GM12865 (cell line): Measurements from ENCODE around the gene SPACA4.

Source experiments
- DNase-seq: peaks from one replicate; pipeline ENCODE4 v3.0.0; 2010; ENCODE audit warnings: low read depth
- H3K4me3 ChIP-seq: 2 replicates; pipeline ENCODE4 v1.5.1; 2011; ENCODE audit warnings: mild to moderate bottlenecking, low read depth, low read length, control low read depth
- TF ChIP-seq, protein P1 (sequence below): IDR thresholded peaks from 2 replicates; pipeline ENCODE4 v1.5.1; 2011; ENCODE audit warnings: low read length, control low read depth, low read depth, inconsistent platforms; ENCODE audit not compliant: insufficient read depth; ENCODE audit errors: missing control alignments

SPACA4 gene

DNA sequence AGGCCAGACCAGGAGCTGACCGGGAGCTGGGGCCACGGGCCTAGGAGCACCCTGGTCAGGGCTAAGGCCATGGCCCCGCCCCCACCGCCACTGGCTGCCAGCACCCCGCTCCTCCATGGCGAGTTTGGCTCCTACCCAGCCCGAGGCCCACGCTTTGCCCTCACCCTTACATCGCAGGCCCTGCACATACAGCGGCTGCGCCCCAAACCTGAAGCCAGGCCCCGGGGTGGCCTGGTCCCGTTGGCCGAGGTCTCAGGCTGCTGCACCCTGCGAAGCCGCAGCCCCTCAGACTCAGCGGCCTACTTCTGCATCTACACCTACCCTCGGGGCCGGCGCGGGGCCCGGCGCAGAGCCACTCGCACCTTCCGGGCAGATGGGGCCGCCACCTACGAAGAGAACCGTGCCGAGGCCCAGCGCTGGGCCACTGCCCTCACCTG is 19.4 kb downstream of the SPACA4 start:
- TF ChIP-seq, protein P1, sequence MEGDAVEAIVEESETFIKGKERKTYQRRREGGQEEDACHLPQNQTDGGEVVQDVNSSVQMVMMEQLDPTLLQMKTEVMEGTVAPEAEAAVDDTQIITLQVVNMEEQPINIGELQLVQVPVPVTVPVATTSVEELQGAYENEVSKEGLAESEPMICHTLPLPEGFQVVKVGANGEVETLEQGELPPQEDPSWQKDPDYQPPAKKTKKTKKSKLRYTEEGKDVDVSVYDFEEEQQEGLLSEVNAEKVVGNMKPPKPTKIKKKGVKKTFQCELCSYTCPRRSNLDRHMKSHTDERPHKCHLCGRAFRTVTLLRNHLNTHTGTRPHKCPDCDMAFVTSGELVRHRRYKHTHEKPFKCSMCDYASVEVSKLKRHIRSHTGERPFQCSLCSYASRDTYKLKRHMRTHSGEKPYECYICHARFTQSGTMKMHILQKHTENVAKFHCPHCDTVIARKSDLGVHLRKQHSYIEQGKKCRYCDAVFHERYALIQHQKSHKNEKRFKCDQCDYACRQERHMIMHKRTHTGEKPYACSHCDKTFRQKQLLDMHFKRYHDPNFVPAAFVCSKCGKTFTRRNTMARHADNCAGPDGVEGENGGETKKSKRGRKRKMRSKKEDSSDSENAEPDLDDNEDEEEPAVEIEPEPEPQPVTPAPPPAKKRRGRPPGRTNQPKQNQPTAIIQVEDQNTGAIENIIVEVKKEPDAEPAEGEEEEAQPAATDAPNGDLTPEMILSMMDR = no peak
- no peak for DNase-seq

DNA sequence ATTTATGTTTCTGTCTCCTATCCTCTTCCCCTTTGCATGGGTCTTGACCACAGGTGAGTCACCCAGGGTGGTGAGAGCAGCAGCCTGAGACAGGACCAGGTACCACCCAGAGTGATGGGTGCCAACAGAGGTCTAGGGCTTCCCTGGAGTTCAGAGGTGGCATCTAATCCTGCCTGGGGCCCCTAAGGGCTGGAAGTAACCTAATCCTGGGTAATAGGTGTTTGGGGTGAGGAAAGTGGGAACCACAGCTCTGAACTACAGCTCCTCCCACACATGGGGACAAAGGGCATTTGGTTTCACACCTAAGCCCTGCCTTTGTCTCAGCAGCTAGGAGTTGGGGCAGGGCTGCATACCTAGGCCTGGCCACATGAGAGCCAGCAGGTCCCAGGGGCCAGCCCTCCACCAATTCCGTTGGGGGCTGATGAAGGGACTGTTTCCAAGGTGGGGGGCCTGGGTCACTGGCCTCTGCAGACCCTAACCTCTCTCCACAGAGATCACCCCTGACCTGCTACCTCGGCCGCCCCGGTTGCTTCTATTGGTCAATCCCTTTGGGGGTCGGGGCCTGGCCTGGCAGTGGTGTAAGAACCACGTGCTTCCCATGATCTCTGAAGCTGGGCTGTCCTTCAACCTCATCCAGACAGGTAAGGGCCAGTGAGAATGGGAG is 20.8 kb downstream of the SPACA4 start:
- no peak for DNase-seq
- H3K4me3 ChIP-seq = no peak overlapping the region
- TF ChIP-seq, protein P1 = no peak

More for the DNA sequence above, 19.4 kb downstream of the SPACA4 start:
- no peak overlapping the region for H3K4me3 ChIP-seq

DNA sequence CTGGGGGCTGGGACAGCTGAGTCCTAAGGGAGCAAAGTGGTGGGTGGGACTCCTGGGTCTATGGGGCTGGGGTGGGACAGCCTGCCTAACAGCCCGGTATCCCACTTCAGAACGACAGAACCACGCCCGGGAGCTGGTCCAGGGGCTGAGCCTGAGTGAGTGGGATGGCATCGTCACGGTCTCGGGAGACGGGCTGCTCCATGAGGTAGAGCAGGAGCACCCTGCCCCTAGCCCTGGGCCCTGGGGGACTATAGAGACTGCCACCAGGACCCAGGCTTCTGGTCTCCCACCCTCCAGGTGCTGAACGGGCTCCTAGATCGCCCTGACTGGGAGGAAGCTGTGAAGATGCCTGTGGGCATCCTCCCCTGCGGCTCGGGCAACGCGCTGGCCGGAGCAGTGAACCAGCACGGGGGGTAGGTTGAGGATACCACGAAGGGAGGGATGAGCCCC is 21.3 kb downstream of the SPACA4 start:
- DNase-seq = no peak
- no peak overlapping the region for H3K4me3 ChIP-seq
- TF ChIP-seq, protein P1 = no peak

DNA sequence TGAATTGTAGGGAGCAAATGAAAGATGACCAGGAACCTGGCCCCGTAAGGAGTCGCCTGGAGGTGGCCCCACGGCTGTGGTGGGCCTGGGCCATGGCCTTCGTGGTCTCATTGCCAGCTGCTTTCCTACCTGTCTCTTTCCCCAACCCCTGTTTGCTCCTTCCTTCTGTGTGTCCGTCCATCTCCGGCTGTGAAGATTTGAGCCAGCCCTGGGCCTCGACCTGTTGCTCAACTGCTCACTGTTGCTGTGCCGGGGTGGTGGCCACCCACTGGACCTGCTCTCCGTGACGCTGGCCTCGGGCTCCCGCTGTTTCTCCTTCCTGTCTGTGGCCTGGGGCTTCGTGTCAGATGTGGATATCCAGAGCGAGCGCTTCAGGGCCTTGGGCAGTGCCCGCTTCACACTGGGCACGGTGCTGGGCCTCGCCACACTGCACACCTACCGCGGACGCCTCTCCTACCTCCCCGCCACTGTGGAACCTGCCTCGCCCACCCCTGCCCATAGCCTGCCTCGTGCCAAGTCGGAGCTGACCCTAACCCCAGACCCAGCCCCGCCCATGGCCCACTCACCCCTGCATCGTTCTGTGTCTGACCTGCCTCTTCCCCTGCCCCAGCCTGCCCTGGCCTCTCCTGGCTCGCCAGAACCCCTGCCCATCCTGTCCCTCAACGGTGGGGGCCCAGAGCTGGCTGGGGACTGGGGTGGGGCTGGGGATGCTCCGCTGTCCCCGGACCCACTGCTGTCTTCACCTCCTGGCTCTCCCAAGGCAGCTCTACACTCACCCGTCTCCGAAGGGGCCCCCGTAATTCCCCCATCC is 22.1 kb downstream of the SPACA4 start:
- TF ChIP-seq, protein P1 = no peak
- no peak overlapping the region for H3K4me3 ChIP-seq
- DNase-seq = no peak

DNA sequence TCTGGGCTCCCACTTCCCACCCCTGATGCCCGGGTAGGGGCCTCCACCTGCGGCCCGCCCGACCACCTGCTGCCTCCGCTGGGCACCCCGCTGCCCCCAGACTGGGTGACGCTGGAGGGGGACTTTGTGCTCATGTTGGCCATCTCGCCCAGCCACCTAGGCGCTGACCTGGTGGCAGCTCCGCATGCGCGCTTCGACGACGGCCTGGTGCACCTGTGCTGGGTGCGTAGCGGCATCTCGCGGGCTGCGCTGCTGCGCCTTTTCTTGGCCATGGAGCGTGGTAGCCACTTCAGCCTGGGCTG is 22.7 kb downstream of the SPACA4 start:
- TF ChIP-seq, protein P1 = no peak
- no peak for DNase-seq
- no peak overlapping the region for H3K4me3 ChIP-seq

DNA sequence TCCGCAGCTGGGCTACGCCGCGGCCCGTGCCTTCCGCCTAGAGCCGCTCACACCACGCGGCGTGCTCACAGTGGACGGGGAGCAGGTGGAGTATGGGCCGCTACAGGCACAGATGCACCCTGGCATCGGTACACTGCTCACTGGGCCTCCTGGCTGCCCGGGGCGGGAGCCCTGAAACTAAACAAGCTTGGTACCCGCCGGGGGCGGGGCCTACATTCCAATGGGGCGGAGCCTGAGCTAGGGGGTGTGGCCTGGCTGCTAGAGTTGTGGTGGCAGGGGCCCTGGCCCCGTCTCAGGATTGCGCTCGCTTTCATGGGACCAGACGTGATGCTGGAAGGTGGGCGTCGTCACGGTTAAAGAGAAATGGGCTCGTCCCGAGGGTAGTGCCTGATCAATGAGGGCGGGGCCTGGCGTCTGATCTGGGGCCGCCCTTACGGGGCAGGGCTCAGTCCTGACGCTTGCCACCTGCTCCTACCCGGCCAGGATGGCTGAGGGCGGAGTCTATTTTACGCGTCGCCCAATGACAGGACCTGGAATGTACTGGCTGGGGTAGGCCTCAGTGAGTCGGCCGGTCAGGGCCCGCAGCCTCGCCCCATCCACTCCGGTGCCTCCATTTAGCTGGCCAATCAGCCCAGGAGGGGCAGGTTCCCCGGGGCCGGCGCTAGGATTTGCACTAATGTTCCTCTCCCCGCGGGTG is 23.2 kb downstream of the SPACA4 start:
- peak; percentile 25 for DNase-seq
- no peak overlapping the region for H3K4me3 ChIP-seq
- TF ChIP-seq, protein P1 = no peak
